ENCODE results near the gene CBX6. TPM values are rescaled to one million over a fixed set of nuclear protein-coding genes. Genes with fewer than 3 reads are reported as not detected.

Gene CBX6
- total RNA-seq, 2 experiments from 2014 or later = 61.4 to 61.8 TPM

GRCh38 chr22:38871360-38872171 is 450 bp downstream of the CBX6 start:
- no peaks in the 10 kb centered on the region for H3K9me3 Mint-ChIP-seq (ENCODE audit: insufficient read depth)
- H3K27ac Mint-ChIP-seq = peak overlapping the region; percentile 89
- POLR2A ChIA-PET = interaction anchor here (0.6 to 2.0 kb wide), 7 partner anchors 83 to 448 kb away, joined by 3 to 6 read pairs (median 3); no protein-coding TSS in a partner anchor
- CTCF ChIA-PET = interaction anchor here (1.0 to 5.6 kb wide), 20 partner anchors 15 to 446 kb away, joined by 3 to 163 read pairs (median 16); partner anchors contain the start of genes APOBEC3A, APOBEC3B and RPL3
- peaks cover 22% of the 10 kb centered on the region for H3K27me3 Mint-ChIP-seq (ENCODE audit: low read depth)
- H3K4me3 Mint-ChIP-seq = peak overlapping the region; percentile 91
- peaks cover 45% of the 10 kb centered on the region for H3K4me1 Mint-ChIP-seq (ENCODE audit: low read depth)
- peaks cover 26% of the 10 kb centered on the region for H3K36me3 Mint-ChIP-seq (ENCODE audit: low read depth)
- ATAC-seq (peak; percentile 22), DNase-seq (peak; percentile 45)

- DNase-seq (peak; percentile 29), ATAC-seq (no peak)
- Mint-ChIP-seq H3K4me3 (peak overlapping the region; percentile 91), H3K9me3 (ENCODE audit: insufficient read depth) (no peaks in the 10 kb centered on the region), H3K27me3 (ENCODE audit: low read depth) (peaks cover 22% of the 10 kb centered on the region), H3K27ac (peak overlapping the region; percentile 89), H3K36me3 (ENCODE audit: low read depth) (peaks cover 26% of the 10 kb centered on the region), H3K4me1 (ENCODE audit: low read depth) (peaks cover 45% of the 10 kb centered on the region)
- CTCF ChIA-PET = interaction anchor here (0.7 to 5.6 kb wide), 40 partner anchors 8 to 447 kb away, joined by 3 to 163 read pairs (median 8); partner anchors contain the start of genes APOBEC3A, APOBEC3B, DMC1 and GTPBP1
- POLR2A ChIA-PET = interaction anchor here (1.0 to 2.0 kb wide), 4 partner anchors 132 to 448 kb away, joined by 3 to 6 read pairs (median 4); no protein-coding TSS in a partner anchor
Measured at GRCh38 chr22:38870791-38871359, 1.1 kb downstream of the CBX6 start.

DNA sequence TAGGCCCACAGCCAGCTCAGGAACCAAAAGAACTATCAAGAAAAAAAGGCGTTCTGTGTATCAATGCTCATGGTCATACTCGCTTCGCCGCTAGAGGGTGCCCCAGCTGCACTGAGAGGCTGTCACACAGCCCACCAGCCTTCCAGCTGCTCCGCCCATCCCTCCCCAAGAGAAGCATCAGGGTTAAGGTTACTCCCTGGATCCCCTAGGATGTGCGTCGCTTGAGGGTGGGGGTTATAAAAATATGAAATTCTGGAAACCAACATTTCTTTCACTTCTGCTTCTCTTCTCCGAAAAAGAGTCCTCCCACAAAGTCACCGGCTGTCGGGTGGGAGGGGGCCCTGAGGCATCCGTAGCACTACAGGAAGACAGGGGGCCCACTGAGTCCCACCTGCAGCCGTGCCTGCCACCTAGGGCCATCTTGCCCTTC is 1.7 kb downstream of the CBX6 start:
- DNase-seq (peak; percentile 92), ATAC-seq (peak; percentile 63)
- no peaks in the 10 kb centered on the region for H3K9me3 Mint-ChIP-seq (ENCODE audit: insufficient read depth)
- H3K27ac Mint-ChIP-seq = peak overlapping the region; percentile 89
- H3K27me3 Mint-ChIP-seq (ENCODE audit: low read depth) = peaks cover 22% of the 10 kb centered on the region
- peak overlapping the region; percentile 91 for H3K4me3 Mint-ChIP-seq
- POLR2A ChIA-PET = interaction anchor here (1.1 to 2.0 kb wide), 3 partner anchors 133 to 449 kb away, joined by 3 to 6 read pairs (median 4); no protein-coding TSS in a partner anchor
- peaks cover 26% of the 10 kb centered on the region for H3K36me3 Mint-ChIP-seq (ENCODE audit: low read depth)
- peaks cover 45% of the 10 kb centered on the region for H3K4me1 Mint-ChIP-seq (ENCODE audit: low read depth)
- CTCF ChIA-PET = interaction anchor here (0.6 to 5.6 kb wide), 73 partner anchors 8 to 543 kb away, joined by 3 to 163 read pairs (median 5); partner anchors contain the start of genes APOBEC3A, APOBEC3B, APOBEC3C and APOBEC3D

- Mint-ChIP-seq H3K4me1 (ENCODE audit: low read depth) (peaks cover 45% of the 10 kb centered on the region), H3K9me3 (ENCODE audit: insufficient read depth) (no peaks in the 10 kb centered on the region), H3K4me3 (peak overlapping the region; percentile 91), H3K27me3 (ENCODE audit: low read depth) (peaks cover 16% of the 10 kb centered on the region), H3K27ac (no peak overlapping the region), H3K36me3 (ENCODE audit: low read depth) (peaks cover 26% of the 10 kb centered on the region)
- ATAC-seq (no peak), DNase-seq (no peak)
- ChIA-PET CTCF (interaction anchor here (0.6 to 5.6 kb wide), 76 partner anchors 8 to 543 kb away, joined by 3 to 163 read pairs (median 5); partner anchors contain the start of genes APOBEC3A, APOBEC3B, APOBEC3C and APOBEC3D), POLR2A (interaction anchor here (2.0 kb wide), 1 partner anchor 134 kb away, joined by 6 read pairs; no protein-coding TSS in a partner anchor)
Measured at GRCh38 chr22:38869663-38870062, 2.4 kb downstream of the CBX6 start.

- Mint-ChIP-seq H3K4me1 (ENCODE audit: low read depth) (peaks cover 41% of the 10 kb centered on the region), H3K27me3 (ENCODE audit: low read depth) (peaks cover 10% of the 10 kb centered on the region), H3K27ac (no peak overlapping the region), H3K36me3 (ENCODE audit: low read depth) (peaks cover 26% of the 10 kb centered on the region), H3K4me3 (no peak overlapping the region), H3K9me3 (ENCODE audit: insufficient read depth) (no peaks in the 10 kb centered on the region)
- POLR2A ChIA-PET = interaction anchor here (1.8 kb wide), 1 partner anchor 9 kb away, joined by 6 read pairs; no protein-coding TSS in a partner anchor
- ATAC-seq = peak; percentile 55
- DNase-seq = peak; percentile 88
- CTCF ChIA-PET = interaction anchor here (0.7 to 5.6 kb wide), 33 partner anchors 9 to 544 kb away, joined by 3 to 163 read pairs (median 8); partner anchors contain the start of genes APOBEC3A, APOBEC3B, APOBEC3C and APOBEC3D
Measured at GRCh38 chr22:38868886-38869381, 3.1 kb downstream of the CBX6 start.

DNA sequence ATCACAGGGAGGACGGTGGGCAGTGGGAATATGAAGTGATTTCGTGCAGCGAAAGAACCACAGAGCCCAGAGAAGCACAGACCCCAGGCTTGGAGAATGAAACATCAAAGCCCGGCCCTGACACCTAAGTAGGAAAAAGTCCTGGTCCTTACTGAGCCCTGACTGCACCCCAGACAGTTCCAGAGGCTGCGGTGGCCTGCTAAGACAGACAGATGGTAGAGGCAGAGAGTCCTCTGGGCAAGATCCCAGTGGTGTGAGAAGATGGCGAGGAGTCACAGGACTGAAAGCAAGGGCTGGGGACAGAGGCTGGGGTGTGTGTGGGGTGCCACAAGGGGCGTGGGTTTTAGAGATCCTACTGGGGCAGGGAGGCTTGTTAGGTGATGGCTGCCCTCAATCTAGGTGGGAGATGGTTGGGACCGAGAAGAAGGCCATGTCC is 3.7 kb downstream of the CBX6 start:
- DNase-seq (no peak), ATAC-seq (no peak)
- peaks cover 34% of the 10 kb centered on the region for H3K4me1 Mint-ChIP-seq (ENCODE audit: low read depth)
- ChIA-PET POLR2A (interaction anchor here (1.8 kb wide), 1 partner anchor 9 kb away, joined by 6 read pairs; no protein-coding TSS in a partner anchor), CTCF (interaction anchor here (0.7 to 5.6 kb wide), 17 partner anchors 10 to 283 kb away, joined by 3 to 163 read pairs (median 9); partner anchors contain the start of genes APOBEC3A, APOBEC3C, APOBEC3D and SUN2)
- peaks cover 5% of the 10 kb centered on the region for H3K27me3 Mint-ChIP-seq (ENCODE audit: low read depth)
- no peaks in the 10 kb centered on the region for H3K9me3 Mint-ChIP-seq (ENCODE audit: insufficient read depth)
- H3K4me3 Mint-ChIP-seq = no peak overlapping the region
- H3K36me3 Mint-ChIP-seq (ENCODE audit: low read depth) = peaks cover 26% of the 10 kb centered on the region
- no peak overlapping the region for H3K27ac Mint-ChIP-seq

DNA sequence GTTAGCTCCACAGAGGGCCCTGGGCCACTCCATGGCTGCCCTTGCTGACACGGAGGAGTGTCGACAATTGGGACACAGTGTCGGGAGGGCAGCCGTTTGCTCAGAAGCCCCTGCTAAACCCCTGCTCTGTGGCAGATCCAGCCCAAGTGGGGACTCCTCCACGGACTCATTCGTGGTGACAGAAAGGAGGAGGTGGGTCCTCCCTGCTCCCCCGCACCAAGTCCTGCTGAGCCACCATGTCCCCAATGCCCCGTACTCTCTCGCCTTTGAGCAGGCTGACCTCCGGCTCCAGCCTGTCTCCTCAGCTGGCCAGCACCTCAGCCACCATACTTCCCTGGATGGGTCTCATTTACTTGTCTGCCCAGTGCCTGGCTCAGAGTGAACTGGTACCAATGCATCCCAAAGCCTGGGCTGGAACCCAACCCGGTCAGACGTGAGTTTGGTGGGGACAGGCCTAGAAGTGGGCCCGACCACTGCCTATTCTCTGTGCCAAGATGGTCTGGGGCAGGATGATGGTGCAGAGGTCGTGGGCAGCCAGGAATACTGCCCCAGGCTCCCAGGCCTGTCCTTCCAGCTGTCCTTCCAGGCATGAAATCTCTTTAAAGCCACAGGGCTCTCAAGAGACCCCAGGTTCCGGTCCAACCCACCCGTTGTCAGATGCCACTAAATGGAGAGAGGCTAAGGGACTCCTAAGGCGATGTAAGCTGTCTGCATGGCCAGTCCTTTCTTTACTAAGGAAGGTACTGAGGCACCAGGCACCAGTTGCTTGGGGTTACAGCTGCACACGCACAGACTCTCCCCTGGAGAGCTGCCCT is 4.3 kb downstream of the CBX6 start:
- ChIA-PET CTCF (interaction anchor here (4.9 to 5.6 kb wide), 2 partner anchors 105 to 135 kb away, joined by 43 to 163 read pairs; no protein-coding TSS in a partner anchor), POLR2A (interaction anchor here (1.8 kb wide), 1 partner anchor 8 kb away, joined by 6 read pairs; no protein-coding TSS in a partner anchor)
- peaks cover 30% of the 10 kb centered on the region for H3K4me1 Mint-ChIP-seq (ENCODE audit: low read depth)
- no peak for ATAC-seq
- no peak overlapping the region for H3K27ac Mint-ChIP-seq
- H3K4me3 Mint-ChIP-seq = no peak overlapping the region
- no peak for DNase-seq
- H3K27me3 Mint-ChIP-seq (ENCODE audit: low read depth) = peaks cover 3% of the 10 kb centered on the region
- H3K9me3 Mint-ChIP-seq (ENCODE audit: insufficient read depth) = no peaks in the 10 kb centered on the region
- peaks cover 26% of the 10 kb centered on the region for H3K36me3 Mint-ChIP-seq (ENCODE audit: low read depth)

DNA sequence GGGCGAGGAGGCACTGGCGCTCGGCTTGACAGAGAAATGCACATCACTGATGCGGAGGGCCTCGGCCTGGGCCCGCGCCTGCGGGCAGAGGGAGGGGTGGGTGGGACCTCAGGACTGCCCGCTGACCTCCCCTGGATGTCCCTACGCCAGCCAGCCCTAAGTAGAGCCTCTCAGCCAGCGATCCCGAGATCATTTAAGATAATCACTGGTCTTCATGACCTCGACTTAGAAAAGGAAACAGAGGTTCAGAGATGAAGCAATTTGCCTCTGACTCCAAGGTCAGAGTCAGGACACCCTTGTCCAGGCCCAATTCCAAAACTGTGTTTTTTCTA is 4.9 kb downstream of the CBX6 start:
- H3K27ac Mint-ChIP-seq = no peak overlapping the region
- ATAC-seq = no peak
- H3K4me3 Mint-ChIP-seq = no peak overlapping the region
- H3K36me3 Mint-ChIP-seq (ENCODE audit: low read depth) = peaks cover 24% of the 10 kb centered on the region
- peaks cover 26% of the 10 kb centered on the region for H3K4me1 Mint-ChIP-seq (ENCODE audit: low read depth)
- ChIA-PET CTCF (interaction anchor here (5.6 kb wide), 1 partner anchor 136 kb away, joined by 163 read pairs; no protein-coding TSS in a partner anchor), POLR2A (no interaction called here)
- DNase-seq = no peak
- no peaks in the 10 kb centered on the region for H3K9me3 Mint-ChIP-seq (ENCODE audit: insufficient read depth)
- no peaks in the 10 kb centered on the region for H3K27me3 Mint-ChIP-seq (ENCODE audit: low read depth)

DNA sequence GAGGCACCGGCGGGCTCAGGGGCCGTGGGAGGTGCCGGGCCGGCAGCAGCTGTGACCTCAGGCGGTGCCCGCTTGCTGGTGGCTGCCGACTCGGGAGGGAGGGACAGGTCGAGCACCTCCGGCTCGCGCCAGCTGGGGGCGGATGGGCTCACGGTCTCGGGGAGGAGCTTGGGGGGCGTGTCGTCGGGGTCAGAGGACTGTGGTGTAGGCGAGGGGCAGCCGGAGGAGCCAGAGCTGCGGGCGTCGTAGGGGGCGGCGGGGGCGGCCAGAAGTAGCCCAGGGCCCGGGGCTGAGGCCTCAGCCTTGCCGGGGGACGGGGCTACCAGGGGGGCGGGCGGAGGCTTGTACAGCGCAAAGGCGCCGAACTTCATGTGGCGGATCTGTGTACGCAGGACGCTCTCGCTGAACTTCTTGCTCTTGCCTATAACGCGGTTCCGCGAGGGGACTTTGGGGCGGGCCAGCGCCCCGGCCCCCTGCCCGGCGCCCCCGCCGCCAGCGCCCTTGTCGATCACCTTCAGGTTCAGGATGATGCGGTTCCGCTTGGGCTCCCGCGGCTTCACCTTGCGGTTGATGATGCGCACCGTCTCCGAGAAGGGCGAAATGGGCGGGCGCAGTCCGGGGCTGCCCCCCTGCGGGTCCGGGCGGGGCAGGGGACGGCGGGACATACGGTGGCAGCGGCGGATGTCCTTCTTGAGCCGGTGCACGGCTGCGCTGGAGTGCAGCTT is 5.5 kb downstream of the CBX6 start:
- H3K4me1 Mint-ChIP-seq (ENCODE audit: low read depth) = peaks cover 26% of the 10 kb centered on the region
- no peak overlapping the region for H3K27ac Mint-ChIP-seq
- no peaks in the 10 kb centered on the region for H3K27me3 Mint-ChIP-seq (ENCODE audit: low read depth)
- ATAC-seq (no peak), DNase-seq (no peak)
- no peak overlapping the region for H3K4me3 Mint-ChIP-seq
- peaks cover 24% of the 10 kb centered on the region for H3K36me3 Mint-ChIP-seq (ENCODE audit: low read depth)
- no peaks in the 10 kb centered on the region for H3K9me3 Mint-ChIP-seq (ENCODE audit: insufficient read depth)
- ChIA-PET CTCF (interaction anchor here (1.1 kb wide), 1 partner anchor 137 kb away, joined by 3 read pairs; no protein-coding TSS in a partner anchor), POLR2A (no interaction called here)

- no peak overlapping the region for H3K27ac Mint-ChIP-seq
- peaks cover 24% of the 10 kb centered on the region for H3K4me1 Mint-ChIP-seq (ENCODE audit: low read depth)
- POLR2A ChIA-PET = no interaction called here
- DNase-seq (no peak), ATAC-seq (no peak)
- no peak overlapping the region for H3K4me3 Mint-ChIP-seq
- CTCF ChIA-PET = interaction anchor here (1.1 kb wide), 1 partner anchor 137 kb away, joined by 3 read pairs; no protein-coding TSS in a partner anchor
- H3K27me3 Mint-ChIP-seq (ENCODE audit: low read depth) = no peaks in the 10 kb centered on the region
- H3K9me3 Mint-ChIP-seq (ENCODE audit: insufficient read depth) = no peaks in the 10 kb centered on the region
- H3K36me3 Mint-ChIP-seq (ENCODE audit: low read depth) = peaks cover 24% of the 10 kb centered on the region
Measured at GRCh38 chr22:38866024-38866398, 6.0 kb downstream of the CBX6 start.
